Keratinocyte (primary cell): ENCODE data around the gene SYCE3.

Source experiments
- CTCF ChIP-seq, 3 experiments: IDR thresholded peaks in 1 of 3; conservative IDR thresholded peaks in 1 of 3; optimal IDR thresholded peaks in 1 of 3; 2 replicates in 2 of 3; 3 replicates in 1 of 3; pipeline versions ENCODE3 to v1.5.1; 2011; ENCODE audit warnings: low read length in 3 of 3, mild to moderate bottlenecking in 3 of 3, moderate library complexity in 2 of 3, control low read depth in 1 of 3, inconsistent platforms in 1 of 3; ENCODE audit not compliant: insufficient read depth in 2 of 3; ENCODE audit errors: extremely low read depth in 1 of 3
- EZH2 ChIP-seq: IDR thresholded peaks from one replicate; pipeline ENCODE4 v1.6.1; 2012; ENCODE audit warnings: inconsistent platforms, mild to moderate bottlenecking, low read length, moderate library complexity

- no peak for TF ChIP-seq EZH2
- no peak for TF ChIP-seq CTCF (optimal IDR thresholded peaks at IDR 0.05 in 1 of 3, IDR thresholded peaks at IDR 0.05 in 1 of 3, conservative IDR thresholded peaks at IDR 0.05 in 1 of 3; ENCODE audit: extremely low read depth in 1 of 3, insufficient read depth in 2 of 3, low read length in 3 of 3)
Observed at GRCh38 chr22:50535113-50535512, 27.6 kb downstream of the SYCE3 start.
